Activated effector memory CD4-positive, alpha-beta T cell treated with anti-CD3 and anti-CD28 coated beads, Interleukin-2, amount 50 U/mL, for 16 hours (primary cell): Measurements from ENCODE around the gene ARHGEF7.

Source experiments
- DNase-seq: peaks from one replicate; pipeline ENCODE4 v3.0.0-alpha.2; 2020

ARHGEF7 gene

GRCh38 chr13:111203736-111204389 is 88.8 kb downstream of the ARHGEF7 start:
- DNase-seq = no peak

- no peak for DNase-seq
Observed at GRCh38 chr13:111204438-111205177, 89.5 kb downstream of the ARHGEF7 start.

GRCh38 chr13:111206148-111206547 is 91.0 kb downstream of the ARHGEF7 start:
- DNase-seq = no peak

- no peak for DNase-seq
Observed at GRCh38 chr13:111209613-111210012, 94.5 kb downstream of the ARHGEF7 start.

- DNase-seq = no peak
Observed at GRCh38 chr13:111210091-111210490, 95.0 kb downstream of the ARHGEF7 start.

GRCh38 chr13:111210544-111211469 is 95.7 kb downstream of the ARHGEF7 start:
- no peak for DNase-seq

- DNase-seq = no peak
Observed at GRCh38 chr13:111211789-111212516, 96.8 kb downstream of the ARHGEF7 start.

- DNase-seq = no peak
Observed at GRCh38 chr13:111212517-111212873, 97.4 kb downstream of the ARHGEF7 start.

GRCh38 chr13:111213964-111214726 is 99.0 kb downstream of the ARHGEF7 start:
- no peak for DNase-seq

- no peak for DNase-seq
Observed at GRCh38 chr13:111215081-111216047, 100.3 kb downstream of the ARHGEF7 start.

- DNase-seq = peak; percentile 73
Observed at GRCh38 chr13:111216166-111216960, 101.3 kb downstream of the ARHGEF7 start.

- no peak for DNase-seq
Observed at GRCh38 chr13:111217641-111218040, 102.5 kb downstream of the ARHGEF7 start.

GRCh38 chr13:111219280-111219679 is 104.2 kb downstream of the ARHGEF7 start:
- DNase-seq = no peak

GRCh38 chr13:111219950-111220349 is 104.8 kb downstream of the ARHGEF7 start:
- no peak for DNase-seq

- no peak for DNase-seq
Observed at GRCh38 chr13:111225166-111225565, 110.1 kb downstream of the ARHGEF7 start.

GRCh38 chr13:111225810-111226546 is 110.9 kb downstream of the ARHGEF7 start:
- no peak for DNase-seq

GRCh38 chr13:111227405-111227804 is 112.3 kb downstream of the ARHGEF7 start:
- DNase-seq = no peak

GRCh38 chr13:111228262-111229144 is 113.4 kb downstream of the ARHGEF7 start:
- no peak for DNase-seq
